CD4-positive, alpha-beta T cell treated with Interferon alpha-2 for 1 hour (primary cell): ENCODE results near the gene COQ8A.
"Not testable (repeated sequence)": the region's sequence is repeated elsewhere in the genome, so short reads cannot be mapped to it uniquely, and the experiment has no call there.

Experiments
- DNase-seq, 2 donors: peaks; one replicate each; pipeline ENCODE4 v3.0.0-alpha.2; 2020 to 2022

Gene COQ8A

GRCh38 chr1:226953175-226953800, 13.2 kb downstream of the COQ8A start:
- DNase-seq = no peak

- DNase-seq = no peak
Measured at GRCh38 chr1:226954337-226954736, 14.2 kb downstream of the COQ8A start.

GRCh38 chr1:226954777-226955176, 14.7 kb downstream of the COQ8A start:
- no peak for DNase-seq

- not testable (repeated sequence) for DNase-seq
Measured at GRCh38 chr1:226955857-226956256, 15.8 kb downstream of the COQ8A start.

- DNase-seq = no peak
Measured at GRCh38 chr1:226956942-226957713, 17.0 kb downstream of the COQ8A start.

GRCh38 chr1:226957714-226958113, 17.6 kb downstream of the COQ8A start:
- DNase-seq = no peak

GRCh38 chr1:226958300-226958699, 18.2 kb downstream of the COQ8A start:
- DNase-seq = no peak

GRCh38 chr1:226960256-226960655, 20.2 kb downstream of the COQ8A start:
- DNase-seq = no peak

GRCh38 chr1:226960944-226961765, 21.1 kb downstream of the COQ8A start:
- DNase-seq = no peak

- no peak for DNase-seq
Measured at GRCh38 chr1:226962421-226963391, 22.6 kb downstream of the COQ8A start.

GRCh38 chr1:226964068-226964425, 24.0 kb downstream of the COQ8A start:
- DNase-seq = no peak

GRCh38 chr1:226964611-226965486, 24.8 kb downstream of the COQ8A start:
- DNase-seq = no peak

- no peak for DNase-seq
Measured at GRCh38 chr1:226965581-226966440, 25.7 kb downstream of the COQ8A start.

- DNase-seq = no peak
Measured at GRCh38 chr1:226966683-226967082, 26.6 kb downstream of the COQ8A start.

GRCh38 chr1:226967665-226968064, 27.6 kb downstream of the COQ8A start:
- no peak for DNase-seq

GRCh38 chr1:226971765-226972164, 31.7 kb downstream of the COQ8A start:
- DNase-seq = no peak

- no peak for DNase-seq
Measured at GRCh38 chr1:226972931-226973330, 32.8 kb downstream of the COQ8A start.

- DNase-seq = no peak
Measured at GRCh38 chr1:226973371-226973897, 33.3 kb downstream of the COQ8A start.

- no peak for DNase-seq
Measured at GRCh38 chr1:226973898-226974543, 33.9 kb downstream of the COQ8A start.
